Measurements from ENCODE around the gene LIMS1.
"Not testable (repeated sequence)": the region's sequence is repeated elsewhere in the genome, so short reads cannot be mapped to it uniquely, and the experiment has no call there.

DNA sequence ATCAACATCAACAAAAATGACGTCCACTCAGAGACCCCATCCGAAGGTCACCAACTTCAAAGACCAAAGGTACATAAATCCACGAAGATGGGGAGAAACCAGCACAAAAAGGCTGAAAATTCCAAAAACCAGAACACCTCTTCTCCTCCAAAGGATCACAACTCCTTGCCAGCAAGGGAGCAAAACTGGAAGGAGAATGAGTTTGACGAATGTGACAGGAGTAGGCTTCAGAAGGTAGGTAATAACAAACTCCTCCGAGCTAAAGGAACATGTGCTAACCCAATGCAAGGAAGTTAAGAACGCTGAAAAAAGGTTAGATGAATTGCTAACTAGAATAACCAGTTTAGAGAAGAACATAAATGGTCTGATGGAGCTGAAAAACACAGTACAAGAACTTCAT lies 110.2 kb downstream of the LIMS1 start:
- not testable (repeated sequence) for TF ChIP-seq EZH2 (IDR thresholded peaks at IDR 0.05; ENCODE audit: insufficient read depth, poor library complexity, severe bottlenecking); EZH2phosphoT487 (IDR thresholded peaks at IDR 0.05; ENCODE audit: insufficient read depth, low read depth)

All from GM23248 (cell line).